Naive B cell (primary cell): Measurements from ENCODE around the gene PMVK. TPM values are rescaled to one million over a fixed set of nuclear protein-coding genes. Genes with fewer than 3 reads are reported as not detected.

Experiments
- ATAC-seq, 2 donors: fragments of 150-1000 bp; cut with Tn5 transposase; 2 replicates each; pipeline ENCODE4 v1.10.0; 2021; ENCODE audit warnings: low read depth in 2 of 2, mild to moderate bottlenecking in 2 of 2, moderate library complexity in 2 of 2
- DNase-seq: peaks from one replicate; pipeline ENCODE4 v3.0.0; 2022
- H3K27ac Mint-ChIP-seq, 6 donors: one replicate each; pipeline ENCODE4 v1.8.0; 2020 to 2022; ENCODE audit warnings: mild to moderate bottlenecking in 6 of 6, mixed read lengths in 6 of 6, moderate library complexity in 5 of 6, inconsistent platforms in 2 of 6
- H3K27me3 Mint-ChIP-seq, 3 donors: one replicate each; pipeline ENCODE4 v1.8.0; 2021 to 2022; ENCODE audit warnings: mixed read lengths in 3 of 3, mild to moderate bottlenecking in 1 of 3
- H3K36me3 Mint-ChIP-seq, 2 donors: one replicate each; pipeline ENCODE4 v1.8.0; 2020 to 2022; ENCODE audit warnings: mixed read lengths in 2 of 2, inconsistent platforms in 1 of 2, mild to moderate bottlenecking in 1 of 2
- H3K4me1 Mint-ChIP-seq, 3 donors: one replicate each; pipeline ENCODE4 v1.8.0; 2020 to 2022; ENCODE audit warnings: mixed read lengths in 3 of 3, inconsistent platforms in 1 of 3, mild to moderate bottlenecking in 1 of 3, moderate library complexity in 1 of 3
- H3K4me3 Mint-ChIP-seq, 8 donors: one replicate each; pipeline ENCODE4 v1.8.0; 2020 to 2022; ENCODE audit warnings: mild to moderate bottlenecking in 8 of 8, mixed read lengths in 8 of 8, moderate library complexity in 8 of 8, inconsistent platforms in 2 of 8
- H3K9me3 Mint-ChIP-seq, 7 donors: one replicate each; pipeline ENCODE4 v1.8.0; 2020 to 2022; ENCODE audit warnings: mixed read lengths in 7 of 7, mild to moderate bottlenecking in 5 of 7, inconsistent platforms in 2 of 7, moderate library complexity in 1 of 7
- polyA plus RNA-seq, 6 donors: library from polyadenylated mRNA; unstranded; fragments of 300-500 nt; fragmentation: Illumina TruSeq; gene quantifications; one replicate each; pipeline ENCODE4 v1.2.3, GENCODE V29; 2021; ENCODE audit warnings: low read depth in 6 of 6

Gene PMVK
- polyA plus RNA-seq, 6 donors from 2014 or later: 30.8 to 45.7 (median 33.3) TPM

DNA sequence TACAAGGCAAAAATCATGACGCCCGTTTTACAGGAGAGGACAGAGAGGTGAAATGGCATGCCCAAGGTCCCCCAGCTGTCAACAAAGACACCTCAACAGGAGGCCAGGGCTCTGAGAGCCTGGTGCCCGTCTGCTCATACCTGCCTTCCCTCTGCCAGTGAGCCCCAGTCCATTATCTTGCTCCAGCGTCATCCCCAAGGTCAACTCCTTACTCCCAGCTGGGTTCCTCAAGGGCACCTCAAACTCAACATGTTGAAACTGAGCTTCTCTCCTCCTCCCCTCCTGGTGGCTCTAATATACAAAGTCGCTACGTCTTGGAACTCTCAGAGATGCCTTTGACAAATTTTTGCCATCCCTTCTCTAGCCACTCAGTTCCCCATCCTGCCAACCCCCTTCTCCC, 16.1 kb upstream of the PMVK start:
- H3K4me3 Mint-ChIP-seq: peak overlapping the region in 7 of 8 donors; percentile 21 to 98 (median 75)
- no peaks in the 10 kb centered on the region for H3K9me3 Mint-ChIP-seq
- no peaks in the 10 kb centered on the region for H3K27me3 Mint-ChIP-seq
- H3K36me3 Mint-ChIP-seq: peaks cover 9 to 18% of the 10 kb centered on the region in 2 donors
- ATAC-seq (no peak), DNase-seq (no peak)
- H3K27ac Mint-ChIP-seq: peak overlapping the region; percentile 78 to 100 (median 94)
- peaks cover 54 to 74% (median 64%) of the 10 kb centered on the region in 3 donors for H3K4me1 Mint-ChIP-seq

GRCh38 chr1:154951901-154952657, 15.6 kb upstream of the PMVK start:
- H3K4me1 Mint-ChIP-seq: peaks cover 54 to 70% (median 64%) of the 10 kb centered on the region in 3 donors

GRCh38 chr1:154948079-154948478, 11.6 kb upstream of the PMVK start:
- Mint-ChIP-seq H3K36me3 (peaks cover 9 to 31% of the 10 kb centered on the region in 2 donors), H3K4me1 (peaks cover 42 to 57% (median 49%) of the 10 kb centered on the region in 3 donors)

More at GRCh38 chr1:154951901-154952657, 15.6 kb upstream of the PMVK start:
- H3K4me3 Mint-ChIP-seq: peak overlapping the region; percentile 21 to 98 (median 72)
- H3K27me3 Mint-ChIP-seq: no peaks in the 10 kb centered on the region
- H3K27ac Mint-ChIP-seq: peak overlapping the region; percentile 89 to 100 (median 94)
- peak; percentile 55 for DNase-seq
- H3K9me3 Mint-ChIP-seq: no peaks in the 10 kb centered on the region
- peak; percentile 38 to 48 for ATAC-seq
- H3K36me3 Mint-ChIP-seq: peaks cover 9 to 21% of the 10 kb centered on the region in 2 donors

GRCh38 chr1:154945962-154946850, 9.7 kb upstream of the PMVK start:
- ATAC-seq (no peak), DNase-seq (no peak)
- peaks cover 43 to 56% (median 52%) of the 10 kb centered on the region in 3 donors for H3K4me1 Mint-ChIP-seq
- no peaks in the 10 kb centered on the region for H3K27me3 Mint-ChIP-seq
- H3K27ac Mint-ChIP-seq: peak overlapping the region in 3 of 6 donors; percentile 67 to 79 (median 75)
- H3K9me3 Mint-ChIP-seq: no peaks in the 10 kb centered on the region
- peak overlapping the region in 1 of 8 donors; percentile 62 for H3K4me3 Mint-ChIP-seq
- peaks cover 9 to 31% of the 10 kb centered on the region in 2 donors for H3K36me3 Mint-ChIP-seq

More at GRCh38 chr1:154948079-154948478, 11.6 kb upstream of the PMVK start:
- Mint-ChIP-seq H3K27me3 (no peaks in the 10 kb centered on the region), H3K9me3 (no peaks in the 10 kb centered on the region), H3K27ac (peak overlapping the region in 2 of 6 donors; percentile 54 to 76), H3K4me3 (peak overlapping the region in 1 of 8 donors; percentile 21)
- no peak for ATAC-seq
- no peak for DNase-seq

- Mint-ChIP-seq H3K4me3 (peak overlapping the region in 1 of 8 donors; percentile 62), H3K27ac (peak overlapping the region in 1 of 6 donors; percentile 84), H3K9me3 (peaks cover 0 to 1% (median 0%) of the 10 kb centered on the region in 7 donors), H3K36me3 (peaks cover 4 to 25% of the 10 kb centered on the region in 2 donors), H3K27me3 (no peaks in the 10 kb centered on the region), H3K4me1 (peaks cover 46 to 56% (median 52%) of the 10 kb centered on the region in 3 donors)
- ATAC-seq (no peak), DNase-seq (no peak)
Measured at GRCh38 chr1:154945160-154945961, 8.8 kb upstream of the PMVK start.

GRCh38 chr1:154944401-154945159, 8.1 kb upstream of the PMVK start:
- H3K4me3 Mint-ChIP-seq: peak overlapping the region in 5 of 8 donors; percentile 63 to 77 (median 71)

DNA sequence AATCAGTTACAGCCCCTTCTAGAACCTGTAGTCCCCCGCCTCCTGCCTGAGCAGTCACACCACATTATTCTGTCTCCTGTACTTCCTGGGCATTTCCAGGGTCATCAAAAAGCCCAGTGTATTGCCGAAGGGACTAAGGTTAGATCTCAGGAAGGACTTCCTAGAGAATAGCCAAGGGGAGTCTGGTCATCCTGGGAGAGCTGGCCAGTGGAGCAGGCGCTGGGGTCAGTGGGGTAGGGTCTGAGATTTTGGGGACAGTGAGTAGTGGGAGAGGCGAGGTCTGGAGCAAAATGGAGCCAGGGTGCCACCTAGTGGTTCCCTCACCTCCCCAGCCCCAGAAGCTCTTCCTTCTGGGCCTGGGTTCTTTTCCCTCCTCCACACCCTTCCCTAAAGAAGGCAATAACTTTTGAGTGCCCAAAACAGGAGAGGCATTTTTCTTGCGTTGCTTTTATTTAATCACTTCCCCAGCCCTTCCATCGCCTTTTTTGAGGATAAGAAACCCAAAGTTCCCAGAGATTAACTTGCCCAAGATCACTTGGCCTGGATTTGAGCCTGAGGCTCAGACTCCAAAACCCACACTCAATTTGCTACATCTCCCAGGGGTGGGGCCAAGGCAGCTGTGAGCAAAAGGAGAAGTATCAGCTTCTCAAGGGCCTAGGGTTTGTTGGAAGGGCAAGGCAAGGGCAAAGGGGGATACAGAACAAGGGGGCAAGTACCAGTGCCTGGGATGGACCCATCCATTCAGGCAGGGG, 7.3 kb upstream of the PMVK start:
- peaks cover 4 to 22% of the 10 kb centered on the region in 2 donors for H3K36me3 Mint-ChIP-seq
- DNase-seq (peak; percentile 33), ATAC-seq (peak; percentile 25 to 38)
- H3K4me3 Mint-ChIP-seq: peak overlapping the region; percentile 24 to 84 (median 68)
- peak overlapping the region; percentile 84 to 96 (median 90) for H3K27ac Mint-ChIP-seq
- peaks cover 53 to 65% (median 60%) of the 10 kb centered on the region in 3 donors for H3K4me1 Mint-ChIP-seq
- H3K9me3 Mint-ChIP-seq: peaks cover 0 to 1% (median 0%) of the 10 kb centered on the region in 7 donors
- H3K27me3 Mint-ChIP-seq: no peaks in the 10 kb centered on the region

More at GRCh38 chr1:154944401-154945159, 8.1 kb upstream of the PMVK start:
- Mint-ChIP-seq H3K27ac (peak overlapping the region in 5 of 6 donors; percentile 76 to 91 (median 87)), H3K36me3 (peaks cover 4 to 24% of the 10 kb centered on the region in 2 donors), H3K4me1 (peaks cover 49 to 59% (median 56%) of the 10 kb centered on the region in 3 donors), H3K27me3 (no peaks in the 10 kb centered on the region), H3K9me3 (peaks cover 0 to 1% (median 0%) of the 10 kb centered on the region in 7 donors)
- ATAC-seq (no peak), DNase-seq (no peak)

DNA sequence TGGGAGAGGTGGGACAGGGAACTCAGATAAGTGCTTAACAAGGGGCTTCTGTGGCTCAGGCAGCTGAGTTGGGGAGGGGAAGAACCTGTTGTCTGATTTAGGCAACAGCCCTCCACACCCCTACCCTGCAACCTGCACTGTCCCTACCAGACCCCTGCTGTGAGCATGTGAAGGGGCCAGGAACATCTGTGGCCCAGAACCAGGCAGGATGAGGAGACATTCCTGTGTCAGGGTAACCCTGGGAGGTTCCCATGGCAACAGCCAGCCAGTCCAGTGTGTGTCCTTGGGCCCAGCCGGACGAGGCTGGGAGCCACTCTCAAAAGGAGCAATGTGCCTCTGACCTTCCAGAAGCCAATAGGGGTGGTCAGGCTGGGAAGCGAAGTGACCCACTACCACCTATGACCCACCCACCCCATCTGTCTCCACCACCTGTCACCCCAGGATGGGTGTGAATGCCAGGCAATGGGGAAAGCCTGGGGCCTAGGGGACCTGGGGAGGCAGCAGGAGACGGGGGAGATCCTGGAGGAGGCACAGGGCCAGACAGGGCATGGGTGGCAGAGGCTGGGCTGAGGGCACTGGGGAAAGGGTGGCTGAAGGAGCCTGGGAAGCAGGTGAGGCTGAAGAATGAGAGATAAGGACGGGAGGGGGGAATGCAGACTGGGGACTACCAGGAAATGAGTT, 5.0 kb upstream of the PMVK start:
- H3K27ac Mint-ChIP-seq: peak overlapping the region in 3 of 6 donors; percentile 44 to 84 (median 65)
- ATAC-seq (no peak), DNase-seq (no peak)
- peaks cover 0 to 5% of the 10 kb centered on the region in 2 donors for H3K36me3 Mint-ChIP-seq
- H3K4me1 Mint-ChIP-seq: peaks cover 57 to 80% (median 76%) of the 10 kb centered on the region in 3 donors
- no peaks in the 10 kb centered on the region for H3K27me3 Mint-ChIP-seq
- peak overlapping the region in 7 of 8 donors; percentile 37 to 73 (median 51) for H3K4me3 Mint-ChIP-seq
- H3K9me3 Mint-ChIP-seq: peaks cover 0 to 1% (median 0%) of the 10 kb centered on the region in 7 donors

- DNase-seq: no peak
- H3K27me3 Mint-ChIP-seq: no peaks in the 10 kb centered on the region
- H3K36me3 Mint-ChIP-seq: no peaks in the 10 kb centered on the region
- ATAC-seq: no peak
- peaks cover 59 to 83% (median 80%) of the 10 kb centered on the region in 3 donors for H3K4me1 Mint-ChIP-seq
- peaks cover 0 to 1% (median 0%) of the 10 kb centered on the region in 7 donors for H3K9me3 Mint-ChIP-seq
- H3K27ac Mint-ChIP-seq: peak overlapping the region in 4 of 6 donors; percentile 56 to 84 (median 82)
- H3K4me3 Mint-ChIP-seq: peak overlapping the region in 6 of 8 donors; percentile 41 to 72 (median 54)
Measured at GRCh38 chr1:154940651-154941194, 4.2 kb upstream of the PMVK start.

GRCh38 chr1:154940213-154940560, 3.7 kb upstream of the PMVK start:
- H3K4me3 Mint-ChIP-seq: peak overlapping the region in 3 of 8 donors; percentile 59 to 68 (median 63)
- peaks cover 61 to 85% (median 83%) of the 10 kb centered on the region in 3 donors for H3K4me1 Mint-ChIP-seq
- H3K36me3 Mint-ChIP-seq: no peaks in the 10 kb centered on the region
- ATAC-seq (no peak), DNase-seq (no peak)
- peaks cover 0 to 1% (median 0%) of the 10 kb centered on the region in 7 donors for H3K9me3 Mint-ChIP-seq
- peak overlapping the region in 1 of 6 donors; percentile 59 for H3K27ac Mint-ChIP-seq
- H3K27me3 Mint-ChIP-seq: no peaks in the 10 kb centered on the region
